ENCODE data around the gene BLOC1S5. TPM values are rescaled to one million over a fixed set of nuclear protein-coding genes. Genes with fewer than 3 reads are reported as not detected.

The BLOC1S5 gene
- total RNA-seq, 4 donors from 2014 or later, result 15.5 to 242 (median 38.8) TPM

DNA sequence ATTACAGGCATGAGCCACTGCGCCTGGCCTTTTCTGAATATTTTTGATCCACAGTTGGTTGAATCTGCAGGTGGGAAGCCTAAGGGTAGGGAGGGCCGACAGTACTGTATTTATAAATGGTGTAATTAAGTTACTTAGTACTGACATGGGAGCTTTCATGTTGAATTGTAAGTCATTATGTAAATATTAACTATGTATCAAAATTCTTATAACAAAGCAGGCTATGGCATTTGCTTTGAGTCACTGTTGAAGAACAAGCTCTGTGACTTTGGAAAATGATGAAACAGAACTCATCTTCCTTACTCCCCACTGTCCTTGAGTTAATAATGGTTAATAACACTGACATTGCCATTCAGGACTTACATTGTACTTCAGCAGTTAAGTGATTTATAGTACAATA, 90.6 kb downstream of the BLOC1S5 start:
- Histone ChIP-seq H3K9me3 (no peaks in the 10 kb centered on the region), H3K4me3 (no peak overlapping the region), H3K27ac (no peak overlapping the region), H3K27me3 (no peaks in the 10 kb centered on the region), H3K4me1 (peaks cover 0 to 6% of the 10 kb centered on the region in 2 donors), H3K36me3 (no peaks in the 10 kb centered on the region)
- intact Hi-C loops (cut with DNase I; ENCODE audit: low total_unique reads), result no loop called here
- DNase-seq, result no peak
- no peak for TF ChIP-seq POLR2A (IDR thresholded peaks at IDR 0.05)
- TF ChIP-seq, protein P1, sequence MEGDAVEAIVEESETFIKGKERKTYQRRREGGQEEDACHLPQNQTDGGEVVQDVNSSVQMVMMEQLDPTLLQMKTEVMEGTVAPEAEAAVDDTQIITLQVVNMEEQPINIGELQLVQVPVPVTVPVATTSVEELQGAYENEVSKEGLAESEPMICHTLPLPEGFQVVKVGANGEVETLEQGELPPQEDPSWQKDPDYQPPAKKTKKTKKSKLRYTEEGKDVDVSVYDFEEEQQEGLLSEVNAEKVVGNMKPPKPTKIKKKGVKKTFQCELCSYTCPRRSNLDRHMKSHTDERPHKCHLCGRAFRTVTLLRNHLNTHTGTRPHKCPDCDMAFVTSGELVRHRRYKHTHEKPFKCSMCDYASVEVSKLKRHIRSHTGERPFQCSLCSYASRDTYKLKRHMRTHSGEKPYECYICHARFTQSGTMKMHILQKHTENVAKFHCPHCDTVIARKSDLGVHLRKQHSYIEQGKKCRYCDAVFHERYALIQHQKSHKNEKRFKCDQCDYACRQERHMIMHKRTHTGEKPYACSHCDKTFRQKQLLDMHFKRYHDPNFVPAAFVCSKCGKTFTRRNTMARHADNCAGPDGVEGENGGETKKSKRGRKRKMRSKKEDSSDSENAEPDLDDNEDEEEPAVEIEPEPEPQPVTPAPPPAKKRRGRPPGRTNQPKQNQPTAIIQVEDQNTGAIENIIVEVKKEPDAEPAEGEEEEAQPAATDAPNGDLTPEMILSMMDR (IDR thresholded peaks at IDR 0.05), result no peak

GRCh38 chr6:7971499-7971898, 92.7 kb downstream of the BLOC1S5 start:
- Histone ChIP-seq H3K9me3 (no peaks in the 10 kb centered on the region), H3K36me3 (no peaks in the 10 kb centered on the region), H3K4me3 (no peak overlapping the region), H3K27ac (no peak overlapping the region), H3K4me1 (peaks cover 0 to 6% of the 10 kb centered on the region in 2 donors), H3K27me3 (no peaks in the 10 kb centered on the region)
- TF ChIP-seq POLR2A (IDR thresholded peaks at IDR 0.05), result no peak
- TF ChIP-seq, protein P1 (IDR thresholded peaks at IDR 0.05), result no peak
- no peak for DNase-seq
- intact Hi-C loops (cut with DNase I; ENCODE audit: low total_unique reads), result no loop called here

- TF ChIP-seq, protein P1 (IDR thresholded peaks at IDR 0.05), result no peak
- no peak for TF ChIP-seq POLR2A (IDR thresholded peaks at IDR 0.05)
- H3K27me3 ChIP-seq, result no peaks in the 10 kb centered on the region
- no peak overlapping the region for H3K4me3 ChIP-seq
- peaks cover 0 to 2% of the 10 kb centered on the region in 2 donors for H3K4me1 ChIP-seq
- no peak overlapping the region for H3K27ac ChIP-seq
- no peaks in the 10 kb centered on the region for H3K36me3 ChIP-seq
- DNase-seq, result no peak
- intact Hi-C loops (cut with DNase I; ENCODE audit: low total_unique reads), result no loop called here
- H3K9me3 ChIP-seq, result no peaks in the 10 kb centered on the region
Measured at GRCh38 chr6:7970616-7971015, 93.6 kb downstream of the BLOC1S5 start.

Other genes with a start within 250 kb of the BLOC1S5 start
- gene TXNDC5, start 153.6 kb downstream of the BLOC1S5 start, total RNA-seq, result 100 to 1,000 TPM in 3 of 4 donors, 10 to 100 TPM in 1; 70.8 to 279 (median 104) TPM
- gene EEF1E1, start 38.2 kb upstream of the BLOC1S5 start, total RNA-seq, result 10 to 100 TPM; 12.6 to 33.2 (median 26.9) TPM